ENCODE measurements around the gene HDHD3.
"Not testable (repeated sequence)": the region's sequence is repeated elsewhere in the genome, so short reads cannot be mapped to it uniquely, and the experiment has no call there.

The HDHD3 gene

GRCh38 chr9:113388833-113389232 lies 12.0 kb upstream of the HDHD3 start:
- no peak for DNase-seq

GRCh38 chr9:113387560-113388230 lies 10.9 kb upstream of the HDHD3 start:
- DNase-seq = no peak

GRCh38 chr9:113386571-113387393 lies 10.0 kb upstream of the HDHD3 start:
- no peak for DNase-seq

DNA sequence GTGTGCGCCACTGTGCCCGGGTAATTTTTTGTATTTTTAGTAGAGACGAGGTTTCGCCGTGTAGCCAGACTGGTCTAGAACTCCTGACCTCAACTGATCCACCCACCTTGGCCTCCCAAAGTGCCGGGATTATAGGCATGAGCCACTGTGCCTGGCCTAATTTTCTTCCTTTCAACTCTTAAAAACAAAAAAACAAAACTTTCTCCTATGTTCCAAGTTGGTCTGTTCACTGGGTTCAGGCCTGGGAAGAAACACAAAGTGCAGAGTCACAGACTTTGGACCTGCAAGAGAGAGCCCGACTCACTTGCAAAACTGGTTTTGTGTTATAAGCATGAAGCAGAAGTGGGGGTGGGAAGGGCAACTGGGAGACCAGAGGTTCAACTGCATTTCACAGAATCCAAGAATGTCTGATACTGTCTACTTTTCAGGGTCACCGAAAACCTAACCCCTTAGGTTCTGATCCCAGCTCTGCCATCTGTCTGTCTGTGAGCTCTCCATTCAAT lies 5.2 kb upstream of the HDHD3 start:
- DNase-seq = no peak

DNA sequence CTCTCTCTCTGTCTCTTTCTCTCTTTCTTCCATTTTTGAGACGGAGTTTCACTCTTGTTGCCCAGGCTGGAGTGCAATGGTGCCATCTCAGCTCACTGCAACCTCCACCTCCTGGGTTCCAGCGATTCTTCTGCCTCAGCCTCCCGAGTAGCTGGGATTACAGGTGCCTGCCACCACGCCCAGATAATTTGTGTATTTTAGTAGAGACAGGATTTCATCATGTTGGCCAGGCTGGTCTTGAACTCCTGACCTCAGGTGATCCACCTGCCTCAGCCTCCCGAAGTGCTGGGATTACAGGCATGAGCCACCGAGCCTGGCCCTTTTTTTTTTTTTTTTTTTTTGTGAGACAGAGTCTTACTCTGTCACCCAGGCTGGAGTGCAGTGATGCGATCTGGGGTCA lies 4.7 kb upstream of the HDHD3 start:
- not testable (repeated sequence) for DNase-seq

GRCh38 chr9:113380869-113381378 lies 4.1 kb upstream of the HDHD3 start:
- DNase-seq = no peak

GRCh38 chr9:113379829-113380210 lies 3.0 kb upstream of the HDHD3 start:
- DNase-seq = not testable (repeated sequence)

- DNase-seq = not testable (repeated sequence)
Measured at GRCh38 chr9:113379094-113379828, 2.5 kb upstream of the HDHD3 start.

- DNase-seq = no peak
Measured at GRCh38 chr9:113375057-113376023, 1.4 kb downstream of the HDHD3 start.

DNA sequence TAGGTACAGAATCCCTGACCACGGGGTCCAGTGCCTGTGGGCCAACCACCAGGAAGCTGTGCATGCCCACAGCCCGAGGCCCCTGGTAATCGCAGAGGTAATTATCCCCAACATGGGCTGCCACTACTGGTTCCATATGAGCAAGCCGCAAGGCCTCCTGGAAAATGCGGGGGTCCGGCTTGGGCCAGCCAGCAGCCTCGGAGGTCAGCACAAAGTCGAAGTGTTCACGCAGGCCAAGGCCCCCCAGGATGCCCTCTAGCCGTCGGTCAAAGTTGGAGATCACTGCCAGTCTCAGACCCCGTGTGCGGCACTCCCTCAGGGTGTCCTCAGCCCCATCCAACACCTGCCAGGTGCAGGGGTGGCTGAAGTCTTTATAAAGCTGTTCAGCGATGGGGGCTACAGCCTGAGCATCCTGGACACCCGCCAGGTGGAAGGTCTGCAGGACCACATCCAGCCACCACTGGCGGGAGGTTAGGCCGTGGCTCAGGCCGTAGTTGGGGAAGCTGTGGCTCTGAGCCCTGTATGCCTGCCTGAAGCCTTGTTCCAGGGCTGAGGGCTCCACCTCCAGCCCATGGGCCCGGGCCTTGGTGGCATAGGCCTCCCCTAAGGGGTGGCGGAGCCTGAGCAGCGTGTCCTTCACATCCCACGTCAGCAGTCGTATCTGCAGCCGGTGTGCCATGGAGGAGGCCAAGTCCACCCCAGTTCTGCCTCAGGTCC lies 3.0 kb downstream of the HDHD3 start:
- no peak for DNase-seq

GRCh38 chr9:113373256-113373655 lies 3.5 kb downstream of the HDHD3 start:
- no peak for DNase-seq

- DNase-seq = no peak
Measured at GRCh38 chr9:113372059-113372458, 4.7 kb downstream of the HDHD3 start.

DNA sequence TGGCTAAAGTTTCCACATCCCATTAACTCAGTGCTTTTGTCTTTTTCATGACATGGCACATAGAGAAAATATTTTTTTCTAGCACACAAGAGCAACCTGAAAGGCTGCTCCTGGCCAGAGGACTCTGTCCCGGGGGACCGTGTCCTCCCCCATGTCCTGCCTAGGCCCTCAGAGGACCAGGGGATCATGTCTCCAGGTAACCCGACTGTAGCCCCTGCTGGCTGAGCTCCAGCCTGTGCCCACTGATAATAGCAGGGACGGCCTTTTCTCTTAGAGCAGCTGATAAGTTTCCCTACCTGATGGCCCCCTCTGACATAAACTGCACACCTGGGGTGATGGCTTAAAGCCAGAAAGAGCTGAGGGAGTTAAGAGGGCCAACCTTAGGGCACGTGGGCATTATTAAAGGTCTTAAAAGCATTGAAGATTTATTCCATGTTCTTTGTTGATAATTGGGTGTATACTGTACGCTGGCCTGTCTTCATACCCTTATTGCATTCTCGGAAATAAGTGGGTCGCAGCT lies 5.9 kb downstream of the HDHD3 start:
- no peak for DNase-seq

DNA sequence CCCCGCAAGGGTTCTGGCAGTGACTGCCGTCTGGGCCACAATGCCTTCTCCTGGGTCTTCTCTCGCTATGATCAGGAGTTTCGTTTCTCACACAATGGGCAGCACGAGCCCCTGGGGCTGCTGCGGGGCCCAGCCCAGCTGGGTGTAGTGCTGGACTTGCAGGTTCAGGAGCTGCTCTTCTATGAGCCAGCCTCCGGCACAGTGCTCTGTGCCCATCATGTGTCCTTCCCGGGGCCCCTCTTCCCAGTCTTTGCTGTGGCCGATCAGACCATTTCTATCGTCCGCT lies 7.0 kb downstream of the HDHD3 start:
- no peak for DNase-seq

GRCh38 chr9:113368982-113369854 lies 7.6 kb downstream of the HDHD3 start:
- no peak for DNase-seq

DNA sequence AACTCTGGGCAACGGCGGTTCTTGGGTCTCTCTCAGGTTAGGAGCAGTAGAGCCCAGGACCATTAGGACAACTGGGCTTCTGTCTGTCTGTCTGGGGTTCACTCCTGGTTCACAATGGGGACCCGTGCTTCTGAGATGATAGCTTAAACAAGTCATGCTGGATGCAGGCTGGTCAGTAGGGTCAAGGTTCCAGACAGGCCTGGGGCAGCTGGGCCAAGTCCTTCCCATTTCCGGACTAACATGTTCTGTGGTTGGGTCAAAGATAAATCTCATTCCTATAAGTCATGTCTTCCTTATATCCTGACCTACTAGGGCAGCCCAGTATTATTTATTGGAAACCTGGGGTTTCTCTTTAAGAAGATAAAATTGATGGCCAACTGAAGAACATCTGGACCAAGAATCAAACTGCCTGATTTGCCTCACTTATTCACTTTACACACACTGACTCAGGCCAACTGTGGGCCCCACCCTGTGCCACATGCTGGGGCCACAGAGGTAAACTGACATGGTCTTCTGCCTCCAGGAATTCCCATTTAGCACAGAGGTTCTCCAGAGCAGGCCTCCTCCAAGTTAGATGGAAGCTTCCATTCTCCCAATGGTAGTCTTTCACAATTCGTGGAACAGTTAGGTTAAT lies 8.3 kb downstream of the HDHD3 start:
- DNase-seq = no peak

DNA sequence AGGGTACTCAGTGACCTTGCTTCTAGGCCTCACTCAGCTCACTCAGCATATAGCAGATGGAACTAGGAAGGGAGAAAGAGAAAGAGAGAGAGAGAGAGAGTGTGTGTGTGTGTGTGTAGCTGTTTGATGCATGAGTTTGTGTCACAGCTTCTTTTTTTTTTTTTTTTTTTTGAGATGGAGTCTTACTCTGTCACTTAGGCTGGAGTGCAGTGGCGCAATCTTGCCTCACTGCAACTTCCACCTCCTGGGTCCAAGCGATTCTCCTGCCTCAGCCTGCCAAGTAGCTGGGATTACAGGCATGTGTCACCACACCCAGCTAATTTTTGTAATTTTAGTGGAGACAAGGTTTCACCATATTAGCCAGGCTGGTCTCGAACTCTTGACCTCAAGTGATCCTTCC lies 11.1 kb downstream of the HDHD3 start:
- not testable (repeated sequence) for DNase-seq

DNA sequence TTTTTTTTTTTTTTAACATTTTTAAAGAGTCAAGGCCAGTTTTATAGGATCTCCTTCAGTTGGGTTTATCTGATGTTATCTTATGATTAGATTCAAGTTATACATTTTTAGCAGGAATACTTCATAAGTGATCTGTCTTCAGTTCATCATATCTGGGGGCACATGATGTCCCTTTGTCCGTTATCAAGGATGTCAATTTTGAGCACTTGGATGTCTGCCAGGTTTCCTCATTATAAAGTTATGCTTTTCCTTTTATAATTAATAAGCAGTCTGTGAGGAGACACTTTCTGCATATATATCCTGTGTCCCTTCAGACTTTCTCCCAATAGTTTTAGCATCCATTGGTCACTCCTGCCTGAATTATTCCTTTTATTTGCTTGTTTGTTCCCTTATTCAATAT lies 11.8 kb downstream of the HDHD3 start:
- no peak for DNase-seq

DNA sequence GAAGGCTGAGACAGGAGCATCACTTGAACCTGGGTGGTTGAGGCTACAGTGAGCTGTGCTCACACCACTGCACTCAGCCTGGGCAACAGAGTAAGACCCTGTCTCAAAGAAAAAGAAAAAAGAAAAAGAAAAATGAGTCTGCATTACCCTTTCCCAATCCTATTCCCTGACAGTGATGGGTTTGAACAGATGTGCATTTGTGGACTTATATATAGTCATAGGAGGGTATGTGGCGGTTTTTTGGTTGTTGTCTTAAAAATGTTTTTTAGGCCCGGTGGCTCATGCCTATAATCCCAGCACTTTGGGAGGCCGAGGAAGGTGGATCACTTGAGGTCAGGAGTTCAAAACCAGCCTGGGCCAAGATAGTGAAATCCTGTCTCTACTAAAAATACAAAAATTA lies 13.4 kb downstream of the HDHD3 start:
- DNase-seq = no peak

All from kidney glomerular epithelial cell (primary cell).